GM12874 (cell line): ENCODE results near the gene ZBED1.

Experiments
- CTCF ChIP-seq: IDR thresholded peaks from 2 replicates; pipeline ENCODE4 v1.5.1; 2011; ENCODE audit warnings: low read depth, mild to moderate bottlenecking, control low read depth, low read length, moderate library complexity; ENCODE audit not compliant: insufficient read depth

Gene ZBED1

DNA sequence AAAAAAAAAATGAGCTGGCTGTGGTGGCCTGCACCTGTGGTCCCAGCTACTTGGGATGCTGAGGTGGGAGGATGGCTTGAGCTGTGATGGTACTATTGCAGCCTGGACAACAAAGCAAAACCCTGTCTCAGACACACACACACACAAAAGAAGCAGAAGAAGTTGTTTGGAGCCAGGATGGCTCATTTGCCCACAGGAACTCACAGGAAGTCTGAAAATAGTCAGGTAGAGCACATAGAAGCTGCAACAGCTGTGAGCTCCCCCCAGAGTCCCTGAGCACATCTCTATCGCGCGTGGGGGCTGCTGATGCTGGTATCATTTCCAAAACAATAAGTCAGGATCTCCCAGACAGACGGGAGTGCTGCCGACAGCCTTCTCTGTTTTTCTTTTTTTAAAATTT is 13.4 kb upstream of the ZBED1 start:
- no peak for TF ChIP-seq CTCF

- TF ChIP-seq CTCF = no peak
Measured at GRCh38 chrX:2513121-2513664, 12.4 kb upstream of the ZBED1 start.

GRCh38 chrX:2512501-2512900 is 11.7 kb upstream of the ZBED1 start:
- TF ChIP-seq CTCF = no peak

GRCh38 chrX:2511326-2511725 is 10.6 kb upstream of the ZBED1 start:
- TF ChIP-seq CTCF = no peak

DNA sequence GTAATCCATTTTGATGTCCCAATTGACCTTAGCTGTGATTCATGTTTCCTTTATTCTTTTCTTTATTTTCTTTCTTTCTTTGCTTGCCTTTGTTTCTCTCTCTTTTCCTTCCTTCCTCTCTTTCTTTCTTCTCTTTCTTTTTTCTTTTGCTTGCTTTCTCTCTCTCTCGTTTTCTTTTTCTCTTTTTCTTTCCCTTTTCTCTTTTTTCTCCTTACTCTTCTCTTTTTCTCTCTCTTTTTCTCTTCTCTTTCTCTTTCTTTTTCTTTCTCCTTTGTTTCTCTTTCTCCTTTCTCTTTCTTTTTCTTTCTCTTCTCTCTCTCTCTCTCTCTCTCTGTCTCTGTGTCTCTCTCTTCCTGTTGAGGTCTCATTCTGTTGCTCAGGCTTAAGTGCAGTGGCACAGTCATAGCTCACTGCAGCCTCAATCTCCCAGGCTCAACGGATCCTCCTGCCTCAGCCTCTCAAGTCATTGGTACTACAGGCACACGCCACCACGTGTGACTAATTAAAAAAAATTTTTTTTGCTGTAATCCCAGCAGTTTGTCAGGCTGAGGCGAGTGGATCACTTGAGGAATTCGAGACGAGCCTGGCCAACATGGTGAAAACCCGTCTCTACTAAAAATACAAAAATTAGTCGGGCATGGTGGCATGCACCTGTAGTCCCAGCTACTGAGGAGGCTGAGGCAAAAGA is 8.0 kb upstream of the ZBED1 start:
- no peak for TF ChIP-seq CTCF

- TF ChIP-seq CTCF = no peak
Measured at GRCh38 chrX:2507904-2508627, 7.3 kb upstream of the ZBED1 start.

- no peak for TF ChIP-seq CTCF
Measured at GRCh38 chrX:2507196-2507595, 6.4 kb upstream of the ZBED1 start.
